Measurements from ENCODE around the gene NFX1. TPM values are rescaled to one million over a fixed set of nuclear protein-coding genes. Genes with fewer than 3 reads are reported as not detected.

NFX1 gene
- total and polyA plus RNA-seq, 9 of the 15 experiments (the other 6 are each of a cell fraction or from before 2014, with no cell fraction given) = 8.8 to 38.9 (median 26.8) TPM

GRCh38 chr9:33311953-33312352 is 21.6 kb downstream of the NFX1 start:
- WGBS (ENCODE audit: insufficient coverage, low coverage, missing lambda C conversion rate) = 45% methylated on average over 2 of the region's 2 CpGs
- POLR2A ChIA-PET = no interaction called here

More at GRCh38 chr9:33311953-33312352, 21.6 kb downstream of the NFX1 start:
- no peak for FAIRE-seq
- intact Hi-C loops (cut with micrococcal nuclease) = no loop called here
- DNase-seq (ENCODE audit: extremely low read depth in 1 of 4, low spot score in 3 of 4) = no peak
- H3K4me2 ChIP-seq (ENCODE audit: insufficient read depth, low read length) = no peak overlapping the region
- CTCF ChIA-PET (ENCODE audit: low intra/inter-chr PET ratio) = no interaction called here
- H3K27ac ChIP-seq (ENCODE audit: extremely low read depth, low read depth, low read length) = no peak overlapping the region
- in situ Hi-C loops (cut with MboI) = no loop called here
- no peaks in the 10 kb centered on the region for H3K79me2 ChIP-seq (ENCODE audit: control insufficient read depth, insufficient read depth, low read length)
- no peak overlapping the region for H3K4me3 ChIP-seq
- no peak for ATAC-seq
- H3K9me3 ChIP-seq (replicated peaks; ENCODE audit: control insufficient read depth, insufficient read depth, low read depth, low read length) = no peaks in the 10 kb centered on the region
- H2AFZ ChIP-seq (ENCODE audit: low read depth, low read length) = no peak overlapping the region
- TF ChIP-seq CGGBP1 (CRISPR knock-in tag; IDR thresholded peaks at IDR 0.05) (no peak), CC2D1A (IDR thresholded peaks at IDR 0.05) (no peak), ZNF57 (CRISPR knock-in tag; IDR thresholded peaks at IDR 0.05) (no peak), ILF3 (IDR thresholded peaks at IDR 0.05; ENCODE audit: borderline replicate concordance) (no peak), ZNF282 (CRISPR knock-in tag; IDR thresholded peaks at IDR 0.05) (no peak), SMAD2 (IDR thresholded peaks at IDR 0.05; ENCODE audit: low read depth, low read length) (no peak), ETV5 (CRISPR knock-in tag; IDR thresholded peaks at IDR 0.05; ENCODE audit: low read depth) (no peak), IRF2 (CRISPR knock-in tag; IDR thresholded peaks at IDR 0.05) (no peak), MTA1 (IDR thresholded peaks at IDR 0.05; ENCODE audit: borderline replicate concordance) (no peak), ZNF395 (CRISPR knock-in tag; IDR thresholded peaks at IDR 0.05) (no peak)
- H3K4me1 ChIP-seq (replicated peaks in 1 of 2; ENCODE audit: control insufficient read depth in 2 of 2, insufficient read depth in 2 of 2, low read length in 2 of 2) = no peaks in the 10 kb centered on the region
- H3K9me1 ChIP-seq (ENCODE audit: control insufficient read depth, insufficient read depth, low read length) = no peaks in the 10 kb centered on the region
- H4K20me1 ChIP-seq (replicated peaks; ENCODE audit: control insufficient read depth, insufficient read depth, low read length) = no peaks in the 10 kb centered on the region
- no peaks in the 10 kb centered on the region for H3K27me3 ChIP-seq (ENCODE audit: control insufficient read depth in 2 of 2, insufficient read depth in 2 of 2, low read length in 2 of 2)
- H3K36me3 ChIP-seq (ENCODE audit: control insufficient read depth, insufficient read depth, low read length) = peaks cover 91% of the 10 kb centered on the region
- H3K9ac ChIP-seq (ENCODE audit: insufficient read depth in 1 of 2, low read depth in 2 of 2, low read length in 2 of 2) = no peak overlapping the region
- no TSS peak for BruUV-seq (replicated peaks)

Data from K562 (cell line).